SIG-M5 treated with dmso at 0.1 percent for 504 hours (cell line): ENCODE results near the gene CBX8.
"Not testable (repeated sequence)": the region's sequence is repeated elsewhere in the genome, so short reads cannot be mapped to it uniquely, and the experiment has no call there.

Experiments used
- DNase-seq: peaks from one replicate; lab custom pipeline; 2025; ENCODE audit not compliant: unreplicated experiment; lab: John Stamatoyannopoulos, UW

CBX8 gene

GRCh38 chr17:79757140-79757745 lies 39.6 kb downstream of the CBX8 start:
- DNase-seq = no peak

- DNase-seq = no peak
Measured at GRCh38 chr17:79755591-79755990, 41.3 kb downstream of the CBX8 start.

GRCh38 chr17:79754903-79755302 lies 42.0 kb downstream of the CBX8 start:
- DNase-seq = not testable (repeated sequence)

- no peak for DNase-seq
Measured at GRCh38 chr17:79754370-79754769, 42.5 kb downstream of the CBX8 start.

- DNase-seq = no peak
Measured at GRCh38 chr17:79752175-79752574, 44.7 kb downstream of the CBX8 start.

- no peak for DNase-seq
Measured at GRCh38 chr17:79750650-79751545, 46.0 kb downstream of the CBX8 start.

GRCh38 chr17:79749958-79750357 lies 46.9 kb downstream of the CBX8 start:
- no peak for DNase-seq

GRCh38 chr17:79749156-79749815 lies 47.6 kb downstream of the CBX8 start:
- DNase-seq = no peak

GRCh38 chr17:79748295-79749099 lies 48.4 kb downstream of the CBX8 start:
- no peak for DNase-seq

GRCh38 chr17:79747508-79748294 lies 49.2 kb downstream of the CBX8 start:
- DNase-seq = no peak

- no peak for DNase-seq
Measured at GRCh38 chr17:79746889-79747507, 49.9 kb downstream of the CBX8 start.

GRCh38 chr17:79745641-79746105 lies 51.2 kb downstream of the CBX8 start:
- no peak for DNase-seq

GRCh38 chr17:79743614-79744013 lies 53.3 kb downstream of the CBX8 start:
- DNase-seq = no peak

- DNase-seq = no peak
Measured at GRCh38 chr17:79742951-79743476, 53.9 kb downstream of the CBX8 start.

- no peak for DNase-seq
Measured at GRCh38 chr17:79742589-79742918, 54.3 kb downstream of the CBX8 start.
